SK-N-SH (cell line): ENCODE measurements around the gene TXNRD1.

Experiments
- CTCF ChIP-seq: fragments of 200-600 bp; sonication (generic); IDR thresholded peaks from 2 replicates; pipeline ENCODE4 v1.6.1; 2017; ENCODE audit warnings: antibody characterized with exemption, mild to moderate bottlenecking, moderate library complexity
- EP300 ChIP-seq, 2 experiments: IDR thresholded peaks; 2 replicates each; pipeline versions ENCODE4 v1.4.0 to v1.6.1; 2012; ENCODE audit warnings: borderline replicate concordance in 1 of 2, low read depth in 1 of 2, low read length in 1 of 2
- JUND ChIP-seq: IDR thresholded peaks from 2 replicates; pipeline ENCODE4 v1.4.0; 2012
- MAX ChIP-seq: IDR thresholded peaks from 2 replicates; pipeline ENCODE4 v1.4.0; 2012; ENCODE audit warnings: low read depth
- RCOR1 ChIP-seq: fragments of 150-350 bp; IDR thresholded peaks from 2 replicates; pipeline ENCODE4 v1.6.1; 2017; ENCODE audit warnings: antibody characterized with exemption, low read length

GRCh38 chr12:104216521-104216924, 944 bp downstream of the TXNRD1 start:
- TF ChIP-seq MAX (no peak), CTCF (no peak), JUND (no peak), EP300 (IDR thresholded peaks at IDR 0.05; ENCODE audit: borderline replicate concordance in 1 of 2, low read depth in 1 of 2, low read length in 1 of 2) (no peak), RCOR1 (no peak)
